GM18520 (cell line): ENCODE measurements around the gene SETD1A.

Experiments
- ATAC-seq: cut with Tn5 transposase; IDR thresholded peaks from one replicate; pipeline ENCODE4 v1.9.1; 2021; ENCODE audit not compliant: unreplicated experiment

SETD1A gene

GRCh38 chr16:30980434-30980833 is 22.9 kb downstream of the SETD1A start:
- no peak for ATAC-seq

- ATAC-seq = no peak
Observed at GRCh38 chr16:30980959-30981358, 23.4 kb downstream of the SETD1A start.

GRCh38 chr16:30982548-30983288 is 25.2 kb downstream of the SETD1A start:
- no peak for ATAC-seq

GRCh38 chr16:30983289-30983889 is 25.8 kb downstream of the SETD1A start:
- ATAC-seq = no peak

- no peak for ATAC-seq
Observed at GRCh38 chr16:30983898-30984610, 26.5 kb downstream of the SETD1A start.

GRCh38 chr16:30984669-30985400 is 27.3 kb downstream of the SETD1A start, which contains the start of gene HSD3B7:
HSD3B7 (plus strand) TSS chr16:30985207; CDS start chr16:30985659, 452 bp downstream.
- no peak for ATAC-seq

- no peak for ATAC-seq
Observed at GRCh38 chr16:30985401-30986128, 28.0 kb downstream of the SETD1A start.

- no peak for ATAC-seq
Observed at GRCh38 chr16:30986129-30986991, 28.8 kb downstream of the SETD1A start.

- ATAC-seq = no peak
Observed at GRCh38 chr16:30987581-30988190, 30.1 kb downstream of the SETD1A start.

GRCh38 chr16:30989469-30990047 is 32.0 kb downstream of the SETD1A start:
- ATAC-seq = no peak

GRCh38 chr16:30990105-30990504 is 32.6 kb downstream of the SETD1A start:
- no peak for ATAC-seq

- no peak for ATAC-seq
Observed at GRCh38 chr16:30991052-30991451, 33.5 kb downstream of the SETD1A start.

GRCh38 chr16:30992276-30992780 is 34.8 kb downstream of the SETD1A start:
- ATAC-seq = no peak

- no peak for ATAC-seq
Observed at GRCh38 chr16:30992931-30993816, 35.6 kb downstream of the SETD1A start.

- ATAC-seq = no peak
Observed at GRCh38 chr16:30995927-30996323, 38.4 kb downstream of the SETD1A start.

- no peak for ATAC-seq
Observed at GRCh38 chr16:30996324-30996984, 38.9 kb downstream of the SETD1A start.
